Mammary epithelial cell (primary cell): Measurements from ENCODE around the gene COL19A1.
"Not testable (repeated sequence)": the region's sequence is repeated elsewhere in the genome, so short reads cannot be mapped to it uniquely, and the experiment has no call there.

Experiments used
- EZH2 ChIP-seq: IDR thresholded peaks from 2 replicates; pipeline ENCODE4 v1.6.1; 2012; ENCODE audit warnings: low read length, inconsistent platforms, borderline replicate concordance
- TF ChIP-seq, protein P1 (sequence below), 2 donors: IDR thresholded peaks in 1 of 2; conservative IDR thresholded peaks in 1 of 2; 2 replicates each; pipeline ENCODE4 v1.5.1; 2011 to 2012; ENCODE audit warnings: inconsistent platforms in 2 of 2, low read length in 2 of 2, mild to moderate bottlenecking in 2 of 2, control low read depth in 1 of 2, low read depth in 1 of 2; ENCODE audit not compliant: insufficient read depth in 1 of 2; ENCODE audit errors: extremely low read depth in 1 of 2

- TF ChIP-seq, protein P1, sequence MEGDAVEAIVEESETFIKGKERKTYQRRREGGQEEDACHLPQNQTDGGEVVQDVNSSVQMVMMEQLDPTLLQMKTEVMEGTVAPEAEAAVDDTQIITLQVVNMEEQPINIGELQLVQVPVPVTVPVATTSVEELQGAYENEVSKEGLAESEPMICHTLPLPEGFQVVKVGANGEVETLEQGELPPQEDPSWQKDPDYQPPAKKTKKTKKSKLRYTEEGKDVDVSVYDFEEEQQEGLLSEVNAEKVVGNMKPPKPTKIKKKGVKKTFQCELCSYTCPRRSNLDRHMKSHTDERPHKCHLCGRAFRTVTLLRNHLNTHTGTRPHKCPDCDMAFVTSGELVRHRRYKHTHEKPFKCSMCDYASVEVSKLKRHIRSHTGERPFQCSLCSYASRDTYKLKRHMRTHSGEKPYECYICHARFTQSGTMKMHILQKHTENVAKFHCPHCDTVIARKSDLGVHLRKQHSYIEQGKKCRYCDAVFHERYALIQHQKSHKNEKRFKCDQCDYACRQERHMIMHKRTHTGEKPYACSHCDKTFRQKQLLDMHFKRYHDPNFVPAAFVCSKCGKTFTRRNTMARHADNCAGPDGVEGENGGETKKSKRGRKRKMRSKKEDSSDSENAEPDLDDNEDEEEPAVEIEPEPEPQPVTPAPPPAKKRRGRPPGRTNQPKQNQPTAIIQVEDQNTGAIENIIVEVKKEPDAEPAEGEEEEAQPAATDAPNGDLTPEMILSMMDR (conservative IDR thresholded peaks at IDR 0.05 in 1 of 2, IDR thresholded peaks at IDR 0.05 in 1 of 2; ENCODE audit: extremely low read depth in 1 of 2, insufficient read depth in 1 of 2, low read depth in 1 of 2, low read length in 2 of 2), result not testable (repeated sequence)
- TF ChIP-seq EZH2, result not testable (repeated sequence)
These were observed 42.0 kb upstream of the COL19A1 start for GRCh38 chr6:69824355-69824754.
